Measurements from ENCODE around the gene BTRC. TPM values are rescaled to one million over a fixed set of nuclear protein-coding genes. Genes with fewer than 3 reads are reported as not detected.

Gene BTRC
- total RNA-seq, 1 donor: 17.3 TPM

DNA sequence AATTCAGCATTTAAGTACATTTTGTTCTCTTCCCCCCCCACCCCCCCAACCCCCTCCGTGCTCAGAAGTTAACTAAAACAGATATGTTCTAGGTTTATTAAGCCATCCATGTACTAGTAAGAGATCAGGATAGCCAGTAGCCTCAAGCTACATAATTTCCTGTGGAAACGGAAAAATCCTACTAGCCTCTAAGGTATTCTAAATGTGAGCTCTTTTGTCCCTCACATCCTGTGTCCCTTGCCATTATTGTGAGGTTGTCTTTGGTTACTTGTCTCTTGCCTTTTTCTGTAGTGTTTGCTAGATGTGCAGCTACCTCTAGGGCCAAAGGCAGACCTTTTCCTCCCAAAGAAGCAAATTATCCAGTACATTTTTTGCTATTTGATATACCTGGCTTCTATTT is 92.1 kb downstream of the BTRC start:
- no peak for DNase-seq (ENCODE audit: low read depth)
- no peak overlapping the region for H3K4me3 ChIP-seq (ENCODE audit: low read depth, low read length)
- TF ChIP-seq, protein P1, sequence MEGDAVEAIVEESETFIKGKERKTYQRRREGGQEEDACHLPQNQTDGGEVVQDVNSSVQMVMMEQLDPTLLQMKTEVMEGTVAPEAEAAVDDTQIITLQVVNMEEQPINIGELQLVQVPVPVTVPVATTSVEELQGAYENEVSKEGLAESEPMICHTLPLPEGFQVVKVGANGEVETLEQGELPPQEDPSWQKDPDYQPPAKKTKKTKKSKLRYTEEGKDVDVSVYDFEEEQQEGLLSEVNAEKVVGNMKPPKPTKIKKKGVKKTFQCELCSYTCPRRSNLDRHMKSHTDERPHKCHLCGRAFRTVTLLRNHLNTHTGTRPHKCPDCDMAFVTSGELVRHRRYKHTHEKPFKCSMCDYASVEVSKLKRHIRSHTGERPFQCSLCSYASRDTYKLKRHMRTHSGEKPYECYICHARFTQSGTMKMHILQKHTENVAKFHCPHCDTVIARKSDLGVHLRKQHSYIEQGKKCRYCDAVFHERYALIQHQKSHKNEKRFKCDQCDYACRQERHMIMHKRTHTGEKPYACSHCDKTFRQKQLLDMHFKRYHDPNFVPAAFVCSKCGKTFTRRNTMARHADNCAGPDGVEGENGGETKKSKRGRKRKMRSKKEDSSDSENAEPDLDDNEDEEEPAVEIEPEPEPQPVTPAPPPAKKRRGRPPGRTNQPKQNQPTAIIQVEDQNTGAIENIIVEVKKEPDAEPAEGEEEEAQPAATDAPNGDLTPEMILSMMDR (IDR thresholded peaks at IDR 0.05; ENCODE audit: insufficient read depth, low read depth, low read length): no peak

DNA sequence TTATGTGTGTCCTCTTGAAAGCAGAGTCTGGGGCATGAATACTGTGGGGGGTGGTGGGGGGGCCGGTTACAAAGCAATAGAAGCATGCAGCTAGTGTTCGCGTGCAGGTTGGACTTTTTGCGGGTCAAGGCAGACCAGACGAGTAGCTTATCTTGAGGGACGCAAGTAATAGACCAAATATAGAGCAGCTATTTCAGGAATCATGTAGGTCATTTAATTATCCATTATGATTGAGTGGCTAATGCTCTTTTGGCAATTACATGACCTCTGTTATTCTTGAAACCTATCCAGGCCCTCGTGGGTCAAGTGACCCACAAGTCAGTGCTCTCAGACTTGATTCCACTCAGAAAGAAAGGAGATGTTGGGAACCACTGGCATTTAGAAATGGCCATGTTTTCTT is 93.0 kb downstream of the BTRC start:
- no peak for DNase-seq (ENCODE audit: low read depth)
- TF ChIP-seq, protein P1 (IDR thresholded peaks at IDR 0.05; ENCODE audit: insufficient read depth, low read depth, low read length): no peak
- no peak overlapping the region for H3K4me3 ChIP-seq (ENCODE audit: low read depth, low read length)

DNA sequence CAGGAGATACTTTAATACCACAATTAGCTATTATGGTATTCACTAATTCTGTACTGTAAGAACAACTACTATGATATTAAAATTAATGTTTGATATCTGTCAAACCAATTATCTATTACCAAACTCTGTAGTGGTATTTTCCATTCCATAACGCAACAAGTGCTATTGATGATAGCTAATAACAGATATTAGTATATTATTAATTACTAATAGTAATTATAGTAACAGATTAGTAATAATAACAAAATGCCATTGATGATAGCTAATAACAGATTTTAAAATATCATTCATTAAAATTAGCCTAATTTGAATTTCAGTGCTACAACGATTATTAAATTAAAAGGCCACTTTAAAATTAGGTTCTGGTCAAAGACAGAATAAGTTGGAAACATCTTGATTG is 93.5 kb downstream of the BTRC start:
- TF ChIP-seq, protein P1 (IDR thresholded peaks at IDR 0.05; ENCODE audit: insufficient read depth, low read depth, low read length): no peak
- H3K4me3 ChIP-seq (ENCODE audit: low read depth, low read length): no peak overlapping the region
- DNase-seq (ENCODE audit: low read depth): no peak

DNA sequence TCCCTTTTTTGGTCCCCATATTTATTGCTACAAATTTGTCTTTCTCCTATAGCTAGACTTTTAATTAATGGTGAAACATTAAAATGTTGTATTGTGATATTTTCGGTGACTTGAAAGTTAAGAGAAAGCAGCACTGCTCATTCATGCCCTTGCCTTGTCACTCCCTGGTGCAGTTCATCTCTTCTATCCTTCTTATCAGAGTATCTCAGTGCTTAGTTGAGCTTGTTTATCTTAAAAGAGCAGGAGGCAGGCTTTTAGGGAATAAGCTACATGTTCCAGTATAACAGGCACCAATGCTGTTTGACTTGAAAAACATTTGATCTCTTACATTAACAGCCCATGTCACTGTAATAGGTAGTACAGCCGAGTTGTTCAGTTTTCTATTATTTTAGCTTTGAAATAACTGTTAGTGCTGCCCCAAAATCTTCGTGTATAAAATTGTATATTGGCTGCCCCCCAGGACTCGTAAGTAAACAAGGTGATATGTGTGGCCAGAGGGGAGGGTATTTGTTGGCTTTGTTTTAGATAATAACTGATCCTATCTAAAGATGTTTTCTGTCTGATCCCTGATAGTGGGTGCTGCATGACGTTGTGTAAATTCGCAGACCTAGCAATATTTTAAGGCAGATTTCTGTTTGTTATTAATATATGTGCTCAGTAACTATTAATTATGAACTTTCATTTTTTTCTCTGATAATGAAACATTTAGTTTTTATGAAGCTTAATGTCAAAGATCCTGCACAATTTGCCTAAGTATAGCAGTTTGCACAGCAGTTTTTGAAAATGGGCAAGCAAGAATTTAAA is 96.5 kb downstream of the BTRC start:
- no peak overlapping the region for H3K4me3 ChIP-seq (ENCODE audit: low read depth, low read length)
- peak; percentile 8 for DNase-seq (ENCODE audit: low read depth)
- TF ChIP-seq, protein P1 (IDR thresholded peaks at IDR 0.05; ENCODE audit: insufficient read depth, low read depth, low read length): no peak

DNA sequence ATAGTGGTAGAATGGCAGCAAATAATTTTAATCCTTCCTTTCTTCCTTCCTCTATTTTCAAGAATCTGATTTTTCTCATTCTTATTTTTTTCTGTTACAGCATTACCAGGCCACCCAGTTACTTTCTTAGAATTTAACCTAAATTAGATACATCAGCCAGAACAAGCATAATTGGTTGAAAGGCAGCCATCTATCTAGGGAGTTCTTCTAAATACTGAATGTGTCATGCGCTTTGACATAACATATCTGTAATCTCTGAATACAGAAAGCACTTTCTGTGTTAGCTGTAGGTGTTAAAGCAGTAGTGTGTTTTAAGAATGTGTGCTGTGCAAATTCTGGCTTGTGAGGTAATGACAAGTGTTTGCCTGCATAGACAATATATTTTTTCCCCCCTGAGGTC is 97.3 kb downstream of the BTRC start:
- no peak for DNase-seq (ENCODE audit: low read depth)
- H3K4me3 ChIP-seq (ENCODE audit: low read depth, low read length): no peak overlapping the region
- TF ChIP-seq, protein P1 (IDR thresholded peaks at IDR 0.05; ENCODE audit: insufficient read depth, low read depth, low read length): no peak

DNA sequence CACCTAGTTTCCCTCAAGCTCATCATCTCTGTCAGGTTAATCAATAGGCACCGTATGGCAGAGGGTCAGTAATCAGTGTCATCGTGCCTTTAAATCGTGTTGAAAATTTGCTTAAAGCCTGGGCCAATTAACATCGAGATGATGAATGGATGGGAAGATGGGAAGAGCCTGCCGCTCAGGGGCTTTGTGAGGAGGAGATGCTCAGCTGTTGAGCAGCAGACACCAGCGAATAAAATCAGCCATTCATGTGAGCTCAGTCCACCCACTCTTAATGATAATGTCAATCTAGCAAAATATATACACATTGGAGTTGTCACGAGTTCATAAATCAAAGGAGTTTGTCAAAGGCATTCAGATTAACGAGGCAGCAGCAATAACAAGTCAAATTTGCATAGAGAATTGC is 97.7 kb downstream of the BTRC start:
- no peak for DNase-seq (ENCODE audit: low read depth)
- no peak overlapping the region for H3K4me3 ChIP-seq (ENCODE audit: low read depth, low read length)
- TF ChIP-seq, protein P1 (IDR thresholded peaks at IDR 0.05; ENCODE audit: insufficient read depth, low read depth, low read length): no peak

DNA sequence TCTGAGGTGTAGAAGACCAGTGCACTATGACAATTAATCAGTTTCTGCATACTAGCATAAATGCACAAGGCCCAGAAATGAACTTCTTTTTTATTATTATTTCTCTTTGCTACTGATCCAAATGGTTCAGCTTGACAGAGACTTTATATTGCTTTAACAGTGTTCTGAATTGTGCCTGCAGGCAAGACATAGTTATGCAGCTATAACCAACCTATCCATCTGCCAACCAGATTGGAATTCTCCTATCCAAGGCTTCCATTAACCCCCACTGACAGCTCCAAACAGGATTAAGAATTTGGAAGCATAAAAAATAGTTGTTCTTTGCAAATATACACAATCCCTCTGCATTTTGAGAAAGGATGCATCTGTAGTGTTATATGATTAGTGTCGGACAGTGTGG is 98.2 kb downstream of the BTRC start:
- H3K4me3 ChIP-seq (ENCODE audit: low read depth, low read length): no peak overlapping the region
- TF ChIP-seq, protein P1 (IDR thresholded peaks at IDR 0.05; ENCODE audit: insufficient read depth, low read depth, low read length): no peak
- no peak for DNase-seq (ENCODE audit: low read depth)
